Tibial artery (tissue), 4 donors: ENCODE results near the gene PHACTR1.

Experiments
- DNase-seq, 2 donors: peaks; one replicate each; pipeline ENCODE4 v3.0.0-alpha.2; 2019
- H3K27ac ChIP-seq, 2 donors: fragments of 200-600 bp; sonication (generic) in 1 of 2; 1 replicate in 1 of 2; 2 replicates in 1 of 2; pipeline ENCODE4 v1.5.1; 2018 to 2019; ENCODE audit warnings: mild to moderate bottlenecking in 1 of 2
- H3K27me3 ChIP-seq, 2 donors: fragments of 200-600 bp; sonication (generic) in 1 of 2; one replicate each; pipeline versions ENCODE4 v1.5.1 to v1.6.0; 2016 to 2019
- H3K36me3 ChIP-seq, 3 donors: fragments of 200-600 bp; sonication (generic) in 2 of 3; one replicate each; pipeline ENCODE4 v1.5.1; 2016 to 2019; ENCODE audit warnings: mild to moderate bottlenecking in 2 of 3
- H3K4me1 ChIP-seq, 4 donors: fragments of 200-600 bp; sonication (generic) in 2 of 4; 1 replicate in 3 of 4; 2 replicates in 1 of 4; pipeline ENCODE4 v1.5.1; 2016 to 2019
- H3K4me3 ChIP-seq, 2 donors: fragments of 200-600 bp; sonication (generic) in 1 of 2; 1 replicate in 1 of 2; 2 replicates in 1 of 2; pipeline ENCODE4 v1.5.1; 2018 to 2019; ENCODE audit warnings: mild to moderate bottlenecking in 2 of 2
- H3K9me3 ChIP-seq, 3 donors: fragments of 200-600 bp; sonication (generic) in 1 of 3; one replicate each; pipeline ENCODE4 v1.5.1; 2016 to 2019
- intact Hi-C: fragments of 100-400 bp; cut with DNase I; formaldehyde crosslinking; loops from one replicate; pipeline ENCODE4 v1.15.0; 2023; ENCODE audit warnings: low total_unique reads
- TF ChIP-seq, protein P1 (sequence below), 2 experiments: fragments of 200-600 bp in 1 of 2; fragments of 450-650 bp in 1 of 2; IDR thresholded peaks; one replicate each; pipeline ENCODE4 v1.5.1; 2017 to 2019; ENCODE audit warnings: antibody characterized with exemption in 2 of 2, mild to moderate bottlenecking in 1 of 2, moderate library complexity in 1 of 2

The PHACTR1 gene

DNA sequence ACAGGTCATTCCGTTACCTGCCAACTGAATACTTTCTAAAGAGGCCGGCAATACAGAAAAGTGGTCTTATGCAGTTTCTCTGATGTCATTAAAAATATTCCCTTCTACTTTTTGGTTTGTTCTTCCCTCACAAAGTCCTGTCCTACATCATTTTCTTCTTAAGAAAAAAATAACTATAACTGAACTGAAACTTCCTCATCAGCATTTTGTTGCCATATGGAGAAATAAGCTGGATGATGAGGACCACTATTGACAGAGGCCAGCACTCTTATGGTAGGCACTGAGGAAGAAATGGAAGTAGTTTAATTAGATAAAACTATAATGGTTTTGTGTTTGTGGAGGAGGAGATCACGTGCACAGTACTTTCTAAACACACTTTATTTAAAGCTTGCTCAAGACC is 274.9 kb downstream of the PHACTR1 start:
- Histone ChIP-seq H3K36me3 (no peaks in the 10 kb centered on the region), H3K9me3 (peaks cover 0 to 3% (median 0%) of the 10 kb centered on the region in 3 donors), H3K4me3 (no peak overlapping the region), H3K27me3 (no peaks in the 10 kb centered on the region), H3K4me1 (peaks cover 0 to 27% (median 0%) of the 10 kb centered on the region in 4 donors), H3K27ac (no peak overlapping the region)
- DNase-seq = no peak
- TF ChIP-seq, protein P1, sequence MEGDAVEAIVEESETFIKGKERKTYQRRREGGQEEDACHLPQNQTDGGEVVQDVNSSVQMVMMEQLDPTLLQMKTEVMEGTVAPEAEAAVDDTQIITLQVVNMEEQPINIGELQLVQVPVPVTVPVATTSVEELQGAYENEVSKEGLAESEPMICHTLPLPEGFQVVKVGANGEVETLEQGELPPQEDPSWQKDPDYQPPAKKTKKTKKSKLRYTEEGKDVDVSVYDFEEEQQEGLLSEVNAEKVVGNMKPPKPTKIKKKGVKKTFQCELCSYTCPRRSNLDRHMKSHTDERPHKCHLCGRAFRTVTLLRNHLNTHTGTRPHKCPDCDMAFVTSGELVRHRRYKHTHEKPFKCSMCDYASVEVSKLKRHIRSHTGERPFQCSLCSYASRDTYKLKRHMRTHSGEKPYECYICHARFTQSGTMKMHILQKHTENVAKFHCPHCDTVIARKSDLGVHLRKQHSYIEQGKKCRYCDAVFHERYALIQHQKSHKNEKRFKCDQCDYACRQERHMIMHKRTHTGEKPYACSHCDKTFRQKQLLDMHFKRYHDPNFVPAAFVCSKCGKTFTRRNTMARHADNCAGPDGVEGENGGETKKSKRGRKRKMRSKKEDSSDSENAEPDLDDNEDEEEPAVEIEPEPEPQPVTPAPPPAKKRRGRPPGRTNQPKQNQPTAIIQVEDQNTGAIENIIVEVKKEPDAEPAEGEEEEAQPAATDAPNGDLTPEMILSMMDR (IDR thresholded peaks at IDR 0.05) = no peak
- intact Hi-C loops = no loop called here

DNA sequence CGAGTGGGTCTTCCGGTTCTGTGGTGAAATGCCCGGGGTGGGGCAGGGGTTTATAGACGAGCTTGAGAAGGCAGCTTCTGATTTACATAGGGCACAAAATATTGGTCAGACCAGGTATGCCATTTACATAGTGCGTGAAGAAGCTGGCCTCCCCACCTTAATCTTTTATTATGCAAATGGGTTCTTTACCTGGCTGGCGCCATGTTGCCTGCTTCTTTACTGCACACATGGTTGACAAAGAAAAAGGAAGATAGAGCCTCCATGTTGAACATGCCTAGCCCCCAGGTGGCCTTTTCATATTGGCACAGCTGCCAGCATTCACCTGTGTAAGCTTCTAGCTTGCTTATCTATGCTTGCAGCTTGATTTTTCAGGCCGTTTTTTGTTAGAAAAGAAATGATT is 276.2 kb downstream of the PHACTR1 start:
- DNase-seq = no peak
- Histone ChIP-seq H3K27ac (no peak overlapping the region), H3K27me3 (no peaks in the 10 kb centered on the region)

GRCh38 chr6:12993283-12993898 is 276.8 kb downstream of the PHACTR1 start:
- Histone ChIP-seq H3K9me3 (peaks cover 0 to 3% (median 0%) of the 10 kb centered on the region in 3 donors), H3K27me3 (no peaks in the 10 kb centered on the region), H3K4me1 (peaks cover 0 to 11% (median 0%) of the 10 kb centered on the region in 4 donors), H3K36me3 (no peaks in the 10 kb centered on the region), H3K4me3 (no peak overlapping the region), H3K27ac (no peak overlapping the region)
- intact Hi-C loops = no loop called here
- TF ChIP-seq, protein P1 (IDR thresholded peaks at IDR 0.05) = no peak
- no peak for DNase-seq

More for the DNA sequence above, 276.2 kb downstream of the PHACTR1 start:
- TF ChIP-seq, protein P1 (IDR thresholded peaks at IDR 0.05) = no peak
- intact Hi-C loops = no loop called here
- Histone ChIP-seq H3K4me1 (peaks cover 0 to 14% (median 0%) of the 10 kb centered on the region in 4 donors), H3K4me3 (no peak overlapping the region), H3K9me3 (peaks cover 0 to 3% (median 0%) of the 10 kb centered on the region in 3 donors), H3K36me3 (no peaks in the 10 kb centered on the region)

DNA sequence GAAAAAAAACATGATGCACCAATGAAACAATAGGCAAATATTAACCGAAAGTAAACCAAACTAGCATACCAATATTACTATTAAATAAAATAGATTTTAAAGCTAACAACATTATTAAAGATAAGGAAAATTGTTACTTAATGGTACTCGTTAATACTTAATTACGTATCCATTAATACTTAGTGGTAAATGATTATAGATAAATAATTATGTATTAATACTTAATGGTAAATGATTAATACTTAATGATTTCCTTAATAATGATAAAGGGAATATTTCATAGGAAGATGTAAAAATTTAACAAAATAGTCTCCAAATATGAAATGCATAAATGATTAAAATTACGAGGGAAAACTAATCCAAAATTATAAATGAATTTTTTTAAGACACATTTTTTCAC is 278.9 kb downstream of the PHACTR1 start:
- H3K4me1 ChIP-seq = peaks cover 0 to 8% (median 0%) of the 10 kb centered on the region in 4 donors
- TF ChIP-seq, protein P1 (IDR thresholded peaks at IDR 0.05) = no peak

GRCh38 chr6:13000537-13000936 is 284.0 kb downstream of the PHACTR1 start:
- TF ChIP-seq, protein P1 (IDR thresholded peaks at IDR 0.05) = no peak
- Histone ChIP-seq H3K27ac (no peak overlapping the region), H3K27me3 (no peaks in the 10 kb centered on the region), H3K9me3 (no peaks in the 10 kb centered on the region), H3K36me3 (no peaks in the 10 kb centered on the region), H3K4me3 (no peak overlapping the region), H3K4me1 (peaks cover 0 to 24% (median 0%) of the 10 kb centered on the region in 4 donors)
- DNase-seq = no peak
- intact Hi-C loops = no loop called here

More for the DNA sequence above, 278.9 kb downstream of the PHACTR1 start:
- Histone ChIP-seq H3K9me3 (peaks cover 0 to 3% (median 0%) of the 10 kb centered on the region in 3 donors), H3K4me3 (no peak overlapping the region), H3K27ac (no peak overlapping the region), H3K36me3 (no peaks in the 10 kb centered on the region), H3K27me3 (no peaks in the 10 kb centered on the region)
- no peak for DNase-seq
- intact Hi-C loops = no loop called here
